ENCODE data around the gene ZMIZ1.

Gene ZMIZ1

GRCh38 chr10:79191951-79192676, 123.3 kb downstream of the ZMIZ1 start:
- no peak for FAIRE-seq

- no peak for FAIRE-seq
Observed at GRCh38 chr10:79192677-79193003, 123.9 kb downstream of the ZMIZ1 start.

- FAIRE-seq = no peak
Observed at GRCh38 chr10:79193694-79194382, 125.1 kb downstream of the ZMIZ1 start.

GRCh38 chr10:79195091-79195923, 126.5 kb downstream of the ZMIZ1 start:
- peak; percentile 29 for FAIRE-seq

- no peak for FAIRE-seq
Observed at GRCh38 chr10:79196470-79197461, 128.0 kb downstream of the ZMIZ1 start.

- no peak for FAIRE-seq
Observed at GRCh38 chr10:79197558-79197957, 128.8 kb downstream of the ZMIZ1 start.

- FAIRE-seq = no peak
Observed at GRCh38 chr10:79200346-79200745, 131.6 kb downstream of the ZMIZ1 start.

GRCh38 chr10:79201706-79202105, 132.9 kb downstream of the ZMIZ1 start:
- FAIRE-seq = no peak

- no peak for FAIRE-seq
Observed at GRCh38 chr10:79202188-79203013, 133.6 kb downstream of the ZMIZ1 start.

- no peak for FAIRE-seq
Observed at GRCh38 chr10:79203014-79203644, 134.4 kb downstream of the ZMIZ1 start.

GRCh38 chr10:79203833-79204232, 135.1 kb downstream of the ZMIZ1 start:
- no peak for FAIRE-seq

- FAIRE-seq = no peak
Observed at GRCh38 chr10:79206300-79207095, 137.7 kb downstream of the ZMIZ1 start.

- no peak for FAIRE-seq
Observed at GRCh38 chr10:79207096-79207357, 138.3 kb downstream of the ZMIZ1 start.

- FAIRE-seq = no peak
Observed at GRCh38 chr10:79207726-79208125, 139.0 kb downstream of the ZMIZ1 start.

GRCh38 chr10:79208251-79208983, 139.7 kb downstream of the ZMIZ1 start:
- FAIRE-seq = no peak

GRCh38 chr10:79209340-79209739, 140.6 kb downstream of the ZMIZ1 start:
- no peak for FAIRE-seq

- no peak for FAIRE-seq
Observed at GRCh38 chr10:79209831-79210230, 141.1 kb downstream of the ZMIZ1 start.

- no peak for FAIRE-seq
Observed at GRCh38 chr10:79210672-79211071, 141.9 kb downstream of the ZMIZ1 start.

GRCh38 chr10:79211616-79212015, 142.8 kb downstream of the ZMIZ1 start:
- FAIRE-seq = no peak

- no peak for FAIRE-seq
Observed at GRCh38 chr10:79215531-79215930, 146.8 kb downstream of the ZMIZ1 start.
